ENCODE results near the gene MAP4K2. TPM values are rescaled to one million over a fixed set of nuclear protein-coding genes. Genes with fewer than 3 reads are reported as not detected.

Gene MAP4K2
- total and polyA plus RNA-seq, 2 of the 13 experiments (the other 11 are each of a cell fraction or from before 2014, with no cell fraction given): 8.3 to 17.6 TPM

- TF ChIP-seq HNF1A (IDR thresholded peaks at IDR 0.05; ENCODE audit: low read depth) (no peak), HNF1A (CRISPR knock-in tag; IDR thresholded peaks at IDR 0.05; ENCODE audit: borderline replicate concordance) (no peak), GMEB1 (CRISPR knock-in tag; IDR thresholded peaks at IDR 0.05; ENCODE audit: borderline replicate concordance) (no peak), FOXA1 (IDR thresholded peaks at IDR 0.05) (no peak), FOXA1 (CRISPR knock-in tag; IDR thresholded peaks at IDR 0.05) (no peak), RFX3 (CRISPR knock-in tag; IDR thresholded peaks at IDR 0.05) (no peak)
These were observed 32.9 kb downstream of the MAP4K2 start (continued) for GRCh38 chr11:64770120-64770519.

- FAIRE-seq (no peak), ATAC-seq (no peak), DNase-seq (ENCODE audit: low spot score) (no peak)
- no peak overlapping the region for H3K4me3 ChIP-seq (replicated peaks in 1 of 3; ENCODE audit: insufficient read depth in 1 of 3, low read depth in 2 of 3, low read length in 3 of 3)
- peaks cover 15% of the 10 kb centered on the region for H3K4me1 ChIP-seq (ENCODE audit: insufficient read depth, low read length)
- intact Hi-C loops (cut with micrococcal nuclease; ENCODE audit: unreplicated experiment): no loop called here
- H3K4me2 ChIP-seq (ENCODE audit: low read depth, low read length): no peak overlapping the region
- H3K36me3 ChIP-seq (replicated peaks in 1 of 2; ENCODE audit: control insufficient read depth in 1 of 2, insufficient read depth in 2 of 2, low read length in 2 of 2): peaks cover 64 to 92% of the 10 kb centered on the region in 2 experiments
- in situ Hi-C loops (cut with HindIII; ENCODE audit: extremely low pct_ligation_motif_present, low pct_unique_long_range_greater_than_20kb): no loop called here
- POLR2A ChIA-PET: no interaction called here
- 99% methylated on average over 6 of the region's 6 CpGs for WGBS (ENCODE audit: low lambda C conversion rate)
- H3K9me3 ChIP-seq (ENCODE audit: low read length): no peaks in the 10 kb centered on the region
- no peak overlapping the region for H3K9ac ChIP-seq (ENCODE audit: insufficient read depth, low read depth, low read length)
- CTCF ChIA-PET (ENCODE audit: low intra/inter-chr PET ratio, low total read pairs): no interaction called here
- H4K20me1 ChIP-seq (ENCODE audit: insufficient read depth, low read length): peaks cover 89% of the 10 kb centered on the region
- no peak overlapping the region for H2AFZ ChIP-seq (ENCODE audit: low read length)
- TF ChIP-seq AGO2 (optimal IDR thresholded peaks at IDR 0.05; ENCODE audit: low read depth, low read length) (no peak), ZFYVE20 (CRISPR knock-in tag; IDR thresholded peaks at IDR 0.05; ENCODE audit: borderline replicate concordance, low read depth) (no peak), SIX1 (CRISPR knock-in tag; IDR thresholded peaks at IDR 0.05; ENCODE audit: borderline replicate concordance) (no peak), CREM (IDR thresholded peaks at IDR 0.05) (no peak), CREM (CRISPR knock-in tag; IDR thresholded peaks at IDR 0.05) (no peak)
- peaks cover 31% of the 10 kb centered on the region for H3K79me2 ChIP-seq (ENCODE audit: insufficient read depth, low read length)
- no peak overlapping the region for H3K27ac ChIP-seq (ENCODE audit: extremely low read length, insufficient read depth, low read length)
- no TSS peak for BruUV-seq (replicated peaks)
- H3K27me3 ChIP-seq (ENCODE audit: control insufficient read depth in 1 of 2, insufficient read depth in 2 of 2, low read length in 2 of 2): no peaks in the 10 kb centered on the region
These were observed 33.7 kb downstream of the MAP4K2 start for GRCh38 chr11:64769283-64769682.
